Stimulated activated CD4-positive, alpha-beta T cell treated with anti-CD3 and anti-CD28 coated beads, Interleukin-4, amount 100 ng/mL, for 48 hours (primary cell): ENCODE results near the gene TIGIT.

Source experiments
- DNase-seq, 2 donors: peaks; one replicate each; pipeline ENCODE4 v3.0.0-alpha.2; 2020; ENCODE audit warnings: low read depth in 2 of 2

Gene TIGIT

DNA sequence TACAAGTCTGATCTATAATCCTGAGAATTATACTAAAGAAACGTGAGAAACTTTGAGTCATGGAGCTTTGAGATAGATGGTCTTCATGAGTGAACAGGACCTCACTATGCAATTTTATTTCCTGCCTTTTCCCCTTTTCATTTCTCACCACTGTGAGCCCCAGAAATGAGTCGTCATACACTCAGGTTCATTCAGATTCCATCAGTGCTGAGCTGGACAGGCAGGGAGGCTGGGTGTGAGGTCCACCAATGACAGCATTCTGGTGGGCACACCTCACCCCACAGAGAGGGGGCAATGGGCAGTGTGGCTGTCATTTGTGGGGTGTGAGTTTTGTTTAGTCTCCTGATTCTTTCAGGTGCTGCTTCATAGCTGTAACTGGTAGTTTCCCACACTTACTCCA is 16.9 kb downstream of the TIGIT start:
- no peak for DNase-seq

DNA sequence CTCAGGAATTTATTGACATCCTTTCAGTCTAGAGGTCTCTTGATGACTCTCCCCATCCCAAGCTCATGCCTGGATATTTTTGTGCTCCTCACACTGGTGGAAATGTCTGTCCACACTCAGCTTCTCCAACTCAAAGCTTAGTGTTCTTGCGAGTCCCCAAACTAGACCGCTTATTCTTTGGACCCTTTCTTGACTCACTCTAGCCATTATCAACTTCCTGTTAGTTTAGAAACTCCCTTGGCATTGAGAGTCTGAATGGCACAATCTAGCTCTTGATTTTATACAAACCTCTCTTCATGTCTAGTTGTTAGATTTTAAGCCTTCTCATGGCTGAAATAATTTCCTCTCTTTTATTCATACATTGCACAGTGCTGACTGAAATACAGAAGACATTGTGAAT is 19.6 kb downstream of the TIGIT start:
- DNase-seq = no peak

GRCh38 chr3:114314282-114314681 is 20.5 kb downstream of the TIGIT start:
- no peak for DNase-seq

DNA sequence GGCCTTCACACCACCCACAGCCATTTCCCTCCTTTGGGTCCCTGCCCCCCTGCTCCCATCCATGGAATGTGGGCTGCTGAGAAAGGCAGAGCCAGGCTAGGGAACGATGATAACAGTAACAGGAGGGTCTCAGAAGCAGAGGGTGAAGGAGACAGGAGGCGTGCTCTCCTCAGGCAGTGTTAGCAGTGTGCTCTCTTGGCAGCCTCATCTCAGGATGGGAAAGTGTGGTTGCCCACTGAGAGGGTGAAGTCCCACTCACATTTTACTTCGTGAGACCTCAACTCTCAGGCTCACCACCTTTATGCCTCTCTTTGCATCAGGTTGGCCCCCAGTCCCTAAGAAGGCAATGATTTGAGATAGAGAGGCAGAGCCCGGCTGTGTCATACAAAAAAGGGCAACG is 24.5 kb downstream of the TIGIT start:
- no peak for DNase-seq

DNA sequence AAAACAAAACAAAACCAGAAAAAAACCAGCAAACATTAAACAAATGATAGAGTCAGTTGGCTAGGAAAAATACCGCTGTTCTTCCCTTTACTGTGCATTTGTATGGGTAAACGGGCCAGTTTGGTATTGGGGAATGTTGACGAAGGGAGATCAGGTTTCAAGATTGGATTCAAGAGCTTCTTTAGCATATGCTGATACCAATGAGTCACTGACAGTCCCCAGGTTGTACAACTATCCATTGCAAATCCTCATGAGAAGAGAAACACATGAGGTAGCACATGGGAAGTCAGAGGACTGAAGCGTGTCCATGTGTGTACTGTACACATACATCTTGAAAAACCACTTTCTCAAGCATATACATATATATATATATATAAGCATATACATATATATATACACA is 25.6 kb downstream of the TIGIT start:
- no peak for DNase-seq

DNA sequence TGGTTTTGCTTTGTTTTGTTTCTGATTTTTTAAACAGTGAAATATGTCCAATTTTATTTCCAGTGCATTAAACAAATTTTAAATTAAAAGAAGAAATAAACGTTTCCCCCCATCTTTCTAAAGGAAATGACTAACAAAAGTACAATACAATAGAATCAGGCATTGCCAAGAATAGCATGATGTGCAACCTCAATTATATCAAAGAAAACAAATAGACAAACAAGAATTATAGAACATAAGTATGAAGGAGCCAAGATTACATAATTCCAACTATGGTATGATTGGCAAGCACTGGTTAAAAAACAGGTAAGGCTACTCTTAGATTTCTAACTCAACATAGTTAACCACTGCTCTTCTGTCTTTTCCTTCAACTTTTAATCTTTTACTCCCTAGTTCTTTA is 26.4 kb downstream of the TIGIT start:
- DNase-seq = no peak

- no peak for DNase-seq
Observed at GRCh38 chr3:114323546-114324254, 29.9 kb downstream of the TIGIT start.

DNA sequence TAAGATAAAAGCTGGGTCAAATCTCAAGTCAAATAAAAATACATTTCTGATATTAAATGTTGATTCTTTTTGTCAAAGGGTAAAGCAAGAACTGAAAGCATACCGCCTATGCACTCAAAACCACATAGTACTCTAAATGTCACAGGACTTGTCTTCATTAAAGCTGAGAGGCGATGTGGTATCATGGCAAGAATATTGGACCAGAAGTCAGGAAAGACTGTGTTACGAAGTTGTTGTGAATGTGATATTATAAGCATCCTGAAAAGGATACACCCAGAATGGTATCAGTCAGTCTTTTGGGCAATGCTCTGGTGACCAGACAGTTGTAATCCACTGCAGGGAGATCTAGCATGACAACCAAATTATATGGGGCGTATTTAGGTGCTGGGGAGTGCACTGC is 33.8 kb downstream of the TIGIT start:
- no peak for DNase-seq

- DNase-seq = no peak
Observed at GRCh38 chr3:114328345-114328744, 34.5 kb downstream of the TIGIT start.

DNA sequence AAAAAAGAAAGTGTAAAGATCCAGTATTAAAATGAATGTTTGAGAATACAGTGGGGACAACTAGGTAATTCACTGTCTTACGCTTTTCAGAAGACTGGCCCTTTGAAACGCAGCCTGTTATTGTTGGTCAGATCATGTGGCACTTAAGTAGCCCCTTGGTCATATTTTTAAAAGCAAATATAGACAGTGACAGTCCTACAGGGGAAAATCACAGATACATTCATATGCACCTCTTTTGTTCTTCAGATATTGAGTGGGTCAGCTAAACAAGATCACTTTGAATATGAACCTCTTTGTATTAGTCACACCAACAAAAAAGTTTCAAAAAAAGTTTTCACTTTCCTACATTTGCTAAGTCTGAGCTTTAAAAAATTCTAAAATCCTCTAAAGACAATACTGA is 36.0 kb downstream of the TIGIT start:
- DNase-seq = no peak

GRCh38 chr3:114331007-114331406 is 37.2 kb downstream of the TIGIT start:
- DNase-seq = no peak

DNA sequence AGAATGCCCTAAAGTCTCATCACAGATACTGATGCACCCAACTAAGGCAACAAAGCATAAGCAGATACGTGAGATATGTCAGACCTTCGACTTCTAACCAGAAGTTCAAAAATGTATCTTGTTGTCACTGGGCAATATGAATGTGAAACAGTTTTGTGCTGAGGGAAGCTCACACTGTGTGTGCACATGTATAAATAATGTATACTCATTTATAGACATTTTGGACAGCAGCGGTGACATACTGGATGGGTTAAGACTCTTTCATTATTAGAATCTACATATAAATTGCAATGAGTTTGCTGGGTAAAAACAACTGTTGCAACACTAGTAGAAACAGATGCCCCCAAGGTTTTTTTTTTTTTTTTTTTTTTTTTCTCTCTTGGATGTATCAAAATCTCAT is 37.9 kb downstream of the TIGIT start:
- no peak for DNase-seq

- no peak for DNase-seq
Observed at GRCh38 chr3:114332342-114333179, 38.7 kb downstream of the TIGIT start.

GRCh38 chr3:114333180-114333922 is 39.5 kb downstream of the TIGIT start:
- no peak for DNase-seq

DNA sequence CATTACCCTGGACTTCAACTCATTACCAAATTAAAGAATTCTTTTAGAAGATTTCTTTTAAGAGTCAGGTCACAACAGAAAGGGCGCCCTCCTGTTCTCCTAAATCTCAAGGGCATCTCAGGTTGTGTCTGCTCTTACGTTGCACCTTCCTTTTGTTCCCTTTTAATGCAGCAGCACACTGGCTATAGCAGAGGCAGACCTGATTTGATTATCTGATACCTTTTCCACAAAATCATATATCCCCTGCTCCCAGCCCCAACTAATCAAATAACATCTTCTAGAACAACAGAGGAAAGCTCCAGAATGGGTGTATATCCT is 40.1 kb downstream of the TIGIT start:
- no peak for DNase-seq

DNA sequence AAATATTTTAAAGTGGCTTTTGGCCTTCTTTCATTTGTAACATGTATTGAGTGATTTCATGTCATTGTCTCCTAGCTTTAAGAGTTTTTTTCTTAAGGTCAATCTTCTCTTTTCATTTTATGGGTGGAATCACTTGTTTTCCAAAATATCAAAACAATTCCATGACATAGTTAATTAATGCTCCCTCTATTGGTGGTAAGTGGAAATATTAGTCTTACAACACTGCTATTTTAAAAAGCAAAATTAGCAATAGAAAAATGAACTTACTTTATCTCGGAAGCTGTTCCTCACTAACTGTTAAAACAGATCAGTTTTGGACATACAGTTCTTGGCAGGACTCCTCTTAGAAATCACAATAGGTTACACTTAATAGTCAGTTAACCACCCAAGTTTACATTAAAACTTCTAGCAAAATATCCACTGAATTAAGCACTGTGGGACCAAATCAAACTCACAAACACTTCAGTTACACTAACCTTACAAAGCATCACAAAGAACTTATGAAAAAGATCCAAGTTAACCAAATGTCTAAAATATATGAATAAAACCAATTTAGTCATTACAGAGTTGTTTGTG is 42.4 kb downstream of the TIGIT start:
- no peak for DNase-seq

- DNase-seq = no peak
Observed at GRCh38 chr3:114336857-114337256, 43.0 kb downstream of the TIGIT start.

- DNase-seq = no peak
Observed at GRCh38 chr3:114338651-114339357, 45.0 kb downstream of the TIGIT start.

DNA sequence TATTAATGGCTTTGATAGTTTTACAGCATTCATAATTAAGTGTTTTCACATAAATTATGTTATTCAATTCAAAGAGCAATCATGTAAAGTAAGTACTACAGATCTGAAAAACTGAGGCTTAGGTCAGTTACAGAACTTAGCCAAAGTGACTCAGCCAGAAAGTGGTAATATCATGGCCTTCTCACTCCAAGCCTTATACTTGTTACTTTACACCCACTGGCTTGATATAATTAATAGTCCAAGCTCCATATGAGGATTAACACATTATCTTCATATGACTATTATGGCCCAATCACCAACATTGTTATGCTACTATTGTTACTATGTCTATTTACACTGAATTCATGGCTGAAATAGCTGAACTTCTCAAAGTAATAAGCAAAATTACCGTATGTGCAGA is 50.7 kb downstream of the TIGIT start:
- DNase-seq = no peak

DNA sequence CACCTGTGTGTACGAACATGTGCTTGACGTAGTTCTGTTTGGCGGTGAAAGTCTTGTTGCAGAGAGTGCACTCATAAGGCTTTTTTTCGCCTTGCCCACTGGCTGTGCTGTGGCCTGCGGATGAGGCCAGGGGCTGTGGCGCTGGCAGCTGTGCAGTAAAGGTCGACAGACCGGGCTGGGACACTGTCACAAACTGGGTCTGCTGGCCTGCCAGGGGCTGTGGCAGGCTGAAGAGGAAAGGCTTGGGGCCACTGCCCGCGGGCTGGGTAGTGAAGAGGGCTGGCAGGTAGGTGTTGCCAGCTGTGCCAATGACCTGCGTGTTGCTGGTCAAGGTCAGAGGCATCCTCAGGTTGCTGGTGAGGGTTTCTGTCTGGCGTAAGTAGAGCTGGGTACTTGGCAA is 56.4 kb downstream of the TIGIT start:
- DNase-seq = no peak

DNA sequence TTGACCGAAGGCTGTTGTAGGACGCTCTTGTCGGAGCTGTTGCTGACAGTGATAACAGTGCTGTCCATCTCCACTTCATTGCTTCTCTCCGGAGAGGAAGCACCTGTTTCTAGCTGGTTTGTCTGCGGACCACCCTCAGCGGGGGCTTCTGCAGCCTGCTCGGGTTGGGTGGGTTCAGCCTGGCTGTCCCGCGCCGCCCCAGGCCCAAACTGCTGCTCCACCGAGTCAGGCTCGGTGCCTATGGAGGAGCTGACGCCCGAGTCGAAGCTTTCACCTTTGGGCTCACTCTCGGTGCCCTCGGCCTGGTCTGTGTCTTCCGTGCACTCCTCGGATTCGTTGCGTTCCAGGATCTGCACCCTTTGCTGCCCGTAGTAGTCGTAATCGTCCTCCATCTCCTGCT is 56.9 kb downstream of the TIGIT start:
- no peak for DNase-seq
